ENCODE measurements around the gene GLB1L. TPM values are rescaled to one million over a fixed set of nuclear protein-coding genes. Genes with fewer than 3 reads are reported as not detected.
"Not testable (repeated sequence)": the region's sequence is repeated elsewhere in the genome, so short reads cannot be mapped to it uniquely, and the experiment has no call there.

The GLB1L gene
- 10 to 100 TPM; 21.8 to 26.4 (median 25.1) TPM for polyA plus RNA-seq (ENCODE audit: insufficient read length in 3 of 3)

GRCh38 chr2:219245148-219245898, at the start of gene GLB1L, which contains the start of gene STK16:
TSS of gene GLB1L (minus strand) at chr2:219245444. CDS start at chr2:219243573, 1,871 bp downstream.
TSS of gene STK16 (plus strand) at chr2:219245479. CDS start at chr2:219246000, 521 bp downstream.
- DNase-seq (ENCODE audit: low read depth in 3 of 3, low spot score in 2 of 3): peak; percentile 88 to 91 (median 90)

GRCh38 chr2:219294356-219295351, 49.4 kb upstream of the GLB1L start:
- peak; percentile 57 to 81 (median 68) for DNase-seq (ENCODE audit: low read depth in 3 of 3, low spot score in 2 of 3)

GRCh38 chr2:219293736-219294231, 48.5 kb upstream of the GLB1L start:
- no peak for DNase-seq (ENCODE audit: low read depth in 3 of 3, low spot score in 2 of 3)

GRCh38 chr2:219292616-219293015, 47.4 kb upstream of the GLB1L start:
- DNase-seq (ENCODE audit: low read depth in 3 of 3, low spot score in 2 of 3): no peak

- no peak for DNase-seq (ENCODE audit: low read depth in 3 of 3, low spot score in 2 of 3)
Observed at GRCh38 chr2:219291910-219292490, 46.8 kb upstream of the GLB1L start.

- no peak for DNase-seq (ENCODE audit: low read depth in 3 of 3, low spot score in 2 of 3)
Observed at GRCh38 chr2:219291394-219291793, 46.1 kb upstream of the GLB1L start.

GRCh38 chr2:219290381-219291171, 45.3 kb upstream of the GLB1L start:
- no peak for DNase-seq (ENCODE audit: low read depth in 3 of 3, low spot score in 2 of 3)

- DNase-seq (ENCODE audit: low read depth in 3 of 3, low spot score in 2 of 3): no peak
Observed at GRCh38 chr2:219289537-219290361, 44.5 kb upstream of the GLB1L start.

- DNase-seq (ENCODE audit: low read depth in 3 of 3, low spot score in 2 of 3): no peak
Observed at GRCh38 chr2:219289195-219289536, 43.9 kb upstream of the GLB1L start.

- DNase-seq (ENCODE audit: low read depth in 3 of 3, low spot score in 2 of 3): no peak
Observed at GRCh38 chr2:219287580-219288265, 42.5 kb upstream of the GLB1L start.

- not testable (repeated sequence) for DNase-seq (ENCODE audit: low read depth in 3 of 3, low spot score in 2 of 3)
Observed at GRCh38 chr2:219287116-219287440, 41.8 kb upstream of the GLB1L start.

GRCh38 chr2:219286436-219287115, 41.3 kb upstream of the GLB1L start:
- no peak for DNase-seq (ENCODE audit: low read depth in 3 of 3, low spot score in 2 of 3)

GRCh38 chr2:219285894-219286425, 40.7 kb upstream of the GLB1L start:
- no peak for DNase-seq (ENCODE audit: low read depth in 3 of 3, low spot score in 2 of 3)

- DNase-seq (ENCODE audit: low read depth in 3 of 3, low spot score in 2 of 3): no peak
Observed at GRCh38 chr2:219285373-219285735, 40.1 kb upstream of the GLB1L start.

GRCh38 chr2:219284501-219285372, 39.5 kb upstream of the GLB1L start:
- DNase-seq (ENCODE audit: low read depth in 3 of 3, low spot score in 2 of 3): no peak

- DNase-seq (ENCODE audit: low read depth in 3 of 3, low spot score in 2 of 3): no peak
Observed at GRCh38 chr2:219282943-219283581, 37.8 kb upstream of the GLB1L start.

GRCh38 chr2:219282375-219282774, 37.1 kb upstream of the GLB1L start:
- DNase-seq (ENCODE audit: low read depth in 3 of 3, low spot score in 2 of 3): no peak
